Sigmoid colon (tissue), 7 donors: ENCODE results near the gene VDAC2. TPM values are rescaled to one million over a fixed set of nuclear protein-coding genes. Genes with fewer than 3 reads are reported as not detected.

Source experiments
- DNase-seq: peaks from one replicate; pipeline ENCODE4 v3.0.0-alpha.2; 2019
- H3K27ac ChIP-seq, 4 donors: fragments of 200-600 bp; sonication (generic); one replicate each; pipeline ENCODE4 v1.5.1; 2016 to 2019; ENCODE audit warnings: mild to moderate bottlenecking in 1 of 4
- H3K27me3 ChIP-seq, 3 donors: fragments of 200-600 bp; sonication (generic); one replicate each; pipeline ENCODE4 v1.5.1; 2019; ENCODE audit warnings: mild to moderate bottlenecking in 1 of 3
- H3K36me3 ChIP-seq, 4 donors: fragments of 200-600 bp; sonication (generic); one replicate each; pipeline ENCODE4 v1.5.1; 2016 to 2019
- H3K4me1 ChIP-seq, 4 donors: fragments of 200-600 bp; sonication (generic); one replicate each; pipeline ENCODE4 v1.5.1; 2017 to 2019
- H3K4me3 ChIP-seq, 4 donors: fragments of 200-600 bp; sonication (generic); one replicate each; pipeline ENCODE4 v1.5.1; 2017 to 2019; ENCODE audit warnings: mild to moderate bottlenecking in 2 of 4, moderate library complexity in 1 of 4
- H3K9me3 ChIP-seq, 4 donors: fragments of 200-600 bp in 3 of 4; sonication (generic) in 3 of 4; one replicate each; pipeline versions ENCODE4 v1.5.1 to v1.6.1; 2013 to 2019
- EP300 ChIP-seq, 4 donors: sonication (generic); formaldehyde crosslinking; IDR thresholded peaks; one replicate each; pipeline ENCODE4 v1.6.1; 2017; ENCODE audit warnings: antibody characterized with exemption in 4 of 4
- POLR2A ChIP-seq, 2 donors: fragments of 450-650 bp; IDR thresholded peaks; one replicate each; pipeline ENCODE4 v1.6.1; 2016; ENCODE audit warnings: antibody characterized with exemption in 2 of 2, mild to moderate bottlenecking in 2 of 2, moderate library complexity in 2 of 2
- POLR2AphosphoS5 ChIP-seq, 4 donors: sonication (generic); formaldehyde crosslinking; IDR thresholded peaks; one replicate each; pipeline ENCODE4 v1.6.1; 2017; ENCODE audit warnings: antibody characterized with exemption in 4 of 4
- WGBS, 2 donors: extraction: QIAGEN DNeasy Blood & Tissue Kit; methylation state at CpG; one replicate each; pipeline ENCODE4 v1.1.7; 2013; 5-methylcytosine and 5-hydroxymethylcytosine counted together
- intact Hi-C: fragments of 100-400 bp; cut with DNase I; formaldehyde crosslinking; loops from one replicate; pipeline ENCODE4 v1.15.1; 2023
- polyA plus RNA-seq, 3 donors: library from polyadenylated mRNA; stranded (reverse); fragments of 200-250 nt; gene quantifications; one replicate each; pipeline ENCODE4 v1.2.3, GENCODE V29; 2013
- total RNA-seq, 4 donors: library from RNA; depleted of rRNA; stranded (reverse); fragments of >200 nt; gene quantifications; one replicate each; pipeline ENCODE4 v1.1.0, GENCODE V29; 2016
- TF ChIP-seq, protein P1 (sequence below), 4 experiments: fragments of 450-650 bp in 3 of 4; fragments of 200-600 bp in 1 of 4; IDR thresholded peaks; one replicate each; pipeline ENCODE4 v1.5.1; 2016 to 2019; ENCODE audit warnings: antibody characterized with exemption in 4 of 4, mild to moderate bottlenecking in 3 of 4, moderate library complexity in 2 of 4
- donor health status: healthy with polysubstance abuse.
- donor health status: Bipolar disorder and iron deficiency.
- donor health status: healthy.

The VDAC2 gene
- total and polyA plus RNA-seq, 7 donors, result 205 to 437 (median 249) TPM

DNA sequence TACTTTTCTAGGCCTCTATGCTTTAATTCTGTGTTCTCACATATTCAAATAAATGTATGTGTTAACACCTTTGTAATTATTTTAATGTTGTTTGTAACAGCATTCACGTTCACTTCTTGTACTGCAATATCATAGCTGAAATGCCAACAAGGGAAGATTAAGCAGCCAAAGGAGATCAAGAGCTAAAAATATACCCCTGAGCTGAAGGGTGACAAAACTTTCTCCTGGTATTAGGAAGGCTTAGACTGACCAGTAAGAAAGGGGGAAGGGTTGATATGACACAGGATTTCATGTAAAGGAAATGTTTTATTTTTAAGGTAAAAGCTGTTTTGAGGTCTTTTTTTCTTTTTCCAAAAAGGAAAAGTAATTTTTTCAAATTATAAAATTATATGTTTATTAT, 40.4 kb upstream of the VDAC2 start:
- DNase-seq, result no peak
- intact Hi-C loops, result no loop called here
- Histone ChIP-seq H3K27me3 (no peaks in the 10 kb centered on the region), H3K4me3 (no peak overlapping the region), H3K36me3 (peaks cover 0 to 20% (median 4%) of the 10 kb centered on the region in 4 donors), H3K27ac (peak overlapping the region in 1 of 4 donors; percentile 12), H3K4me1 (peaks cover 0 to 13% (median 10%) of the 10 kb centered on the region in 4 donors), H3K9me3 (no peaks in the 10 kb centered on the region)
- 80 to 89% methylated on average over 1 of the region's 1 CpG for whole genome bisulfite sequencing, 2 donors
- TF ChIP-seq, protein P1, sequence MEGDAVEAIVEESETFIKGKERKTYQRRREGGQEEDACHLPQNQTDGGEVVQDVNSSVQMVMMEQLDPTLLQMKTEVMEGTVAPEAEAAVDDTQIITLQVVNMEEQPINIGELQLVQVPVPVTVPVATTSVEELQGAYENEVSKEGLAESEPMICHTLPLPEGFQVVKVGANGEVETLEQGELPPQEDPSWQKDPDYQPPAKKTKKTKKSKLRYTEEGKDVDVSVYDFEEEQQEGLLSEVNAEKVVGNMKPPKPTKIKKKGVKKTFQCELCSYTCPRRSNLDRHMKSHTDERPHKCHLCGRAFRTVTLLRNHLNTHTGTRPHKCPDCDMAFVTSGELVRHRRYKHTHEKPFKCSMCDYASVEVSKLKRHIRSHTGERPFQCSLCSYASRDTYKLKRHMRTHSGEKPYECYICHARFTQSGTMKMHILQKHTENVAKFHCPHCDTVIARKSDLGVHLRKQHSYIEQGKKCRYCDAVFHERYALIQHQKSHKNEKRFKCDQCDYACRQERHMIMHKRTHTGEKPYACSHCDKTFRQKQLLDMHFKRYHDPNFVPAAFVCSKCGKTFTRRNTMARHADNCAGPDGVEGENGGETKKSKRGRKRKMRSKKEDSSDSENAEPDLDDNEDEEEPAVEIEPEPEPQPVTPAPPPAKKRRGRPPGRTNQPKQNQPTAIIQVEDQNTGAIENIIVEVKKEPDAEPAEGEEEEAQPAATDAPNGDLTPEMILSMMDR (IDR thresholded peaks at IDR 0.05), result no peak
- TF ChIP-seq EP300 (IDR thresholded peaks at IDR 0.05) (no peak), POLR2AphosphoS5 (IDR thresholded peaks at IDR 0.05) (no peak), POLR2A (IDR thresholded peaks at IDR 0.05) (no peak)

DNA sequence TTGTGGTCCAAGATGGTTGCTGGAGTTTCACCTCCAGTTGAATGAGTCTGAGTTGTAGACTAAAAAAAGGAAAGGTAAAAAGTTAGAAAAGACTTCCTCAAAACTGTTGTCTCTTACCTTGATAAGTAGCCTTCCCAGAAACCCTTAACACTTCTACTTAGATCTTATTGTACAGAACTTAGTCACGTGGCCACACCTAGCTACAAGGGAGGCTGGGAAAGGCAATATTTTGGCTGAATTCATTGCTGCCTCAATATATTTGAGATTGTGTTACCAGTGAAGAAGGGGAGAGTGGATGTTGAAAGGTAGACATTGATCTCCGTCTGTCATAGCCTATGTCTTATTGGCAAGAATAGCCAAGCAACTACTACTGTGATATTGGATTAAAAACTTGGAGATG, 35.5 kb upstream of the VDAC2 start:
- TF ChIP-seq POLR2AphosphoS5 (IDR thresholded peaks at IDR 0.05) (no peak), POLR2A (IDR thresholded peaks at IDR 0.05) (no peak), EP300 (IDR thresholded peaks at IDR 0.05) (no peak)
- TF ChIP-seq, protein P1 (IDR thresholded peaks at IDR 0.05), result no peak
- Histone ChIP-seq H3K27me3 (no peaks in the 10 kb centered on the region), H3K9me3 (no peaks in the 10 kb centered on the region), H3K27ac (no peak overlapping the region), H3K36me3 (peaks cover 0 to 10% (median 0%) of the 10 kb centered on the region in 4 donors), H3K4me1 (peaks cover 0 to 11% (median 5%) of the 10 kb centered on the region in 4 donors), H3K4me3 (no peak overlapping the region)
- 96 to 98% methylated on average over 2 of the region's 2 CpGs for WGBS, 2 donors
- DNase-seq, result no peak
- intact Hi-C loops, result no loop called here

DNA sequence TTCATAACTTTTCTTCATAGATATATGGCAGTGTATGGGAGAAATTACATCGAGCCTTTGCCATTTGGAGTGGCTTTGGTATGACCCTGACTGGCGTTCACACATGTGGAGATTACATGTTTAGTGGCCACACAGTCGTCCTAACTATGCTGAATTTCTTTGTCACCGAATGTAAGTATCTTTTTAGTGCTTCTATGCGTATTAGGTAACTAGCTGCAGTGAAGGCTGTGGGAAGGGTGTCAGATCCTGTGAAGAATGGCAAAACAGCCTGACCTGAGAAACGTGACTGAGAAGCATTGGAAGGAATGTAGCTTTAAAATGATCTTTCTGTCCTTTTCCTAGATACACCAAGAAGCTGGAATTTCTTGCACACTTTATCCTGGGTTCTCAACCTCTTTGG, 34.5 kb upstream of the VDAC2 start:
- Histone ChIP-seq H3K9me3 (no peaks in the 10 kb centered on the region), H3K4me1 (peaks cover 0 to 14% (median 7%) of the 10 kb centered on the region in 4 donors), H3K36me3 (peaks cover 0 to 10% (median 0%) of the 10 kb centered on the region in 4 donors), H3K27ac (no peak overlapping the region), H3K27me3 (no peaks in the 10 kb centered on the region), H3K4me3 (no peak overlapping the region)
- 95% methylated on average over 6 of the region's 6 CpGs for WGBS, 2 donors
- intact Hi-C loops, result no loop called here
- DNase-seq, result no peak
- TF ChIP-seq POLR2A (IDR thresholded peaks at IDR 0.05) (no peak), EP300 (IDR thresholded peaks at IDR 0.05) (no peak), POLR2AphosphoS5 (IDR thresholded peaks at IDR 0.05) (no peak)
- TF ChIP-seq, protein P1 (IDR thresholded peaks at IDR 0.05), result no peak

DNA sequence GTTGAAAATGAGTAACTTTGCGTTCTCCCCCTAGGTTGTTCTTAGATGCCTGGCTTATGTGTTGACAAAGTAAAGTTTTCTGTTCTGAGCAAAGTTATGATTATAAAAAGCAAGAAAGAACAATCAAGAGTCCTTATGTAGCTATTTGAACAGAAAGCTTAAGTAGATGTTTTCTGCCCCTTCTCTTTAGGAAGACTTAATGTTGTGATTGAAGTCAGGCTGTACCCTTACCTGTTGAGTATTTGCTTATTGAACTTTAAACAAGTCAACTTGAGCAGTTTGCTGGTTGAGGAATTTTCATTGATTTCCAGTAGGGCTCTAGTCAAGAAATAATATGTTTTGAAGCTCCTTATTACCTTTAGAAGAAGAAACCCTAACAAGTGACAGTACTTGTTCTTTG, 33.9 kb upstream of the VDAC2 start:
- Histone ChIP-seq H3K4me1 (peaks cover 0 to 18% (median 9%) of the 10 kb centered on the region in 4 donors), H3K36me3 (peaks cover 0 to 10% (median 0%) of the 10 kb centered on the region in 4 donors), H3K27me3 (no peaks in the 10 kb centered on the region), H3K27ac (no peak overlapping the region), H3K4me3 (no peak overlapping the region), H3K9me3 (no peaks in the 10 kb centered on the region)
- DNase-seq, result no peak
- TF ChIP-seq, protein P1 (IDR thresholded peaks at IDR 0.05), result no peak
- no peak for TF ChIP-seq POLR2A (IDR thresholded peaks at IDR 0.05)
- TF ChIP-seq EP300 (IDR thresholded peaks at IDR 0.05), result no peak
- TF ChIP-seq POLR2AphosphoS5 (IDR thresholded peaks at IDR 0.05), result no peak
- WGBS, 2 donors, result 99% methylated on average over 1 of the region's 1 CpG
- intact Hi-C loops, result no loop called here

DNA sequence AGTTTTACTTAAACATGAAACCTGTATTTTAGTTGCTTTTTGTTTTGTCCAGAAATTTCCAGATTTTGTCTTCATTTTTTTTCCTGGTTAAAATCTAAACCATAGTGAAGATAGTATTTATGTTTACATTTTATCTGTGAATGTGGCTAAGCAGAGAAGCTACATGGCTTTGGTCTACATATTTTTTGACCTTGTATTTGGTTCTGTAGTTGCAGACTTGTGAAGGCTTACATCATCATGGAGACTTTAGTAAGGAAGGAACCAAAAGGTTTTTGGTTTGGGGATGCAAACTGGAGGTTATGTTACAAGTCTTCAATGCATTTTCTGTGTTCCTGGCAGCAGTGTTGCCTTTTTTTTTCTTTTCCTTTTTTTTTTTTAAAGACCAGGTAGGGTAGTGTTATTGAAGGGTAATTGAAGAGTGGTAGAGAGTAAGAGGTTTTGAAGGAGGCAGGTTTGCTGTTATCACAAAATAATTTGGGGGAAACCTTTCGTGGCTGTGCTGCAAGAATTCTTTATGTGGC, 30.9 kb upstream of the VDAC2 start:
- peak overlapping the region in 2 of 4 donors; percentile 51 for H3K27ac ChIP-seq
- intact Hi-C loops, result no loop called here
- TF ChIP-seq EP300 (IDR thresholded peaks at IDR 0.05) (no peak), POLR2AphosphoS5 (IDR thresholded peaks at IDR 0.05) (no peak), POLR2A (IDR thresholded peaks at IDR 0.05) (no peak)
- TF ChIP-seq, protein P1 (IDR thresholded peaks at IDR 0.05), result no peak

More for the DNA sequence above, 30.9 kb upstream of the VDAC2 start:
- Histone ChIP-seq H3K27me3 (no peaks in the 10 kb centered on the region), H3K4me1 (peaks cover 0 to 18% (median 9%) of the 10 kb centered on the region in 4 donors), H3K4me3 (no peak overlapping the region), H3K9me3 (no peaks in the 10 kb centered on the region), H3K36me3 (peaks cover 0 to 10% (median 0%) of the 10 kb centered on the region in 4 donors)
- WGBS, 2 donors, result 94 to 98% methylated on average over 1 of the region's 1 CpG
- no peak for DNase-seq
